Measurements from ENCODE around the gene GBP7. TPM values are rescaled to one million over a fixed set of nuclear protein-coding genes. Genes with fewer than 3 reads are reported as not detected.

The GBP7 gene
- total RNA-seq, 1 donor from 2014 or later, result not detected

- H3K9me3 Mint-ChIP-seq (ENCODE audit: unreplicated experiment), result peaks cover 2% of the 10 kb centered on the region
- FAIRE-seq (no peak), DNase-seq (ENCODE audit: low read depth) (no peak)
- no peaks in the 10 kb centered on the region for H3K4me1 ChIP-seq (ENCODE audit: insufficient read depth, low read length)
- no peak overlapping the region for H3K27ac ChIP-seq (ENCODE audit: low read depth, low read length)
- H3K9me3 ChIP-seq (ENCODE audit: insufficient read depth, low read depth, low read length), result no peaks in the 10 kb centered on the region
- H3K27ac Mint-ChIP-seq (ENCODE audit: unreplicated experiment), result no peak overlapping the region
- no peaks in the 10 kb centered on the region for H3K27me3 ChIP-seq (ENCODE audit: insufficient read depth, low read length)
- TF ChIP-seq CTCF (IDR thresholded peaks at IDR 0.05; ENCODE audit: insufficient read depth, low read depth, low read length), result no peak
- no peak for TF ChIP-seq EZH2 (IDR thresholded peaks at IDR 0.05; ENCODE audit: insufficient read depth, low read length)
- H3K79me2 ChIP-seq (ENCODE audit: insufficient read depth, low read length), result no peaks in the 10 kb centered on the region
- H3K4me3 ChIP-seq (ENCODE audit: insufficient read depth, low read depth, low read length), result no peak overlapping the region
- no peak overlapping the region for H3K9ac ChIP-seq (ENCODE audit: low read length)
- no peaks in the 10 kb centered on the region for H3K36me3 ChIP-seq (ENCODE audit: insufficient read depth, low read length)
- H4K20me1 ChIP-seq (ENCODE audit: insufficient read depth, low read length), result no peaks in the 10 kb centered on the region
- no peak overlapping the region for H3K4me3 Mint-ChIP-seq (ENCODE audit: unreplicated experiment)
- H3K4me2 ChIP-seq (ENCODE audit: low read length), result no peak overlapping the region
- H3K27me3 Mint-ChIP-seq (ENCODE audit: low read depth, unreplicated experiment), result no peaks in the 10 kb centered on the region
- H3K36me3 Mint-ChIP-seq (ENCODE audit: low read depth, unreplicated experiment), result peaks cover under 1% of the 10 kb centered on the region
- no peaks in the 10 kb centered on the region for H3K4me1 Mint-ChIP-seq (ENCODE audit: low read depth, unreplicated experiment)
- no peak overlapping the region for H2AFZ ChIP-seq (ENCODE audit: low read depth, low read length)
Measured at GRCh38 chr1:89100412-89100811, 75.4 kb downstream of the GBP7 start.

GRCh38 chr1:89098857-89099256, 76.9 kb downstream of the GBP7 start:
- no peak overlapping the region for H3K27ac ChIP-seq (ENCODE audit: low read depth, low read length)
- H3K9me3 Mint-ChIP-seq (ENCODE audit: unreplicated experiment), result peaks cover 2% of the 10 kb centered on the region

More at GRCh38 chr1:89098857-89099256, 76.9 kb downstream of the GBP7 start:
- Histone ChIP-seq H3K79me2 (ENCODE audit: insufficient read depth, low read length) (no peaks in the 10 kb centered on the region), H3K27me3 (ENCODE audit: insufficient read depth, low read length) (no peaks in the 10 kb centered on the region), H2AFZ (ENCODE audit: low read depth, low read length) (no peak overlapping the region), H3K4me2 (ENCODE audit: low read length) (no peak overlapping the region), H3K9me3 (ENCODE audit: insufficient read depth, low read depth, low read length) (no peaks in the 10 kb centered on the region), H3K4me1 (ENCODE audit: insufficient read depth, low read length) (no peaks in the 10 kb centered on the region), H3K9ac (ENCODE audit: low read length) (no peak overlapping the region), H3K4me3 (ENCODE audit: insufficient read depth, low read depth, low read length) (no peak overlapping the region), H4K20me1 (ENCODE audit: insufficient read depth, low read length) (no peaks in the 10 kb centered on the region), H3K36me3 (ENCODE audit: insufficient read depth, low read length) (no peaks in the 10 kb centered on the region)
- TF ChIP-seq CTCF (IDR thresholded peaks at IDR 0.05; ENCODE audit: insufficient read depth, low read depth, low read length) (no peak), EZH2 (IDR thresholded peaks at IDR 0.05; ENCODE audit: insufficient read depth, low read length) (no peak)
- FAIRE-seq, result no peak
- no peaks in the 10 kb centered on the region for H3K4me1 Mint-ChIP-seq (ENCODE audit: low read depth, unreplicated experiment)
- no peak for DNase-seq (ENCODE audit: low read depth)
- no peaks in the 10 kb centered on the region for H3K27me3 Mint-ChIP-seq (ENCODE audit: low read depth, unreplicated experiment)
- H3K27ac Mint-ChIP-seq (ENCODE audit: unreplicated experiment), result no peak overlapping the region
- H3K36me3 Mint-ChIP-seq (ENCODE audit: low read depth, unreplicated experiment), result no peaks in the 10 kb centered on the region
- H3K4me3 Mint-ChIP-seq (ENCODE audit: unreplicated experiment), result no peak overlapping the region

Data from astrocyte (in vitro differentiated cells and primary cell).